SK-N-SH treated with all-trans-retinoic acid at 6 μM for 48 hours (cell line): ENCODE data around the gene HRAS.

Experiments
- OSR1 ChIP-seq: fragments of 250-450 bp; sonication (Bioruptor Pico); IDR thresholded peaks from 2 replicates; pipeline ENCODE4 v1.8.0; 2022; ENCODE audit warnings: moderate library complexity, mild to moderate bottlenecking, inconsistent platforms
- RARB ChIP-seq: fragments of 250-450 bp; sonication (Bioruptor Pico); IDR thresholded peaks from 2 replicates; pipeline ENCODE4 v1.8.0; 2021; ENCODE audit warnings: mild to moderate bottlenecking, moderate library complexity

DNA sequence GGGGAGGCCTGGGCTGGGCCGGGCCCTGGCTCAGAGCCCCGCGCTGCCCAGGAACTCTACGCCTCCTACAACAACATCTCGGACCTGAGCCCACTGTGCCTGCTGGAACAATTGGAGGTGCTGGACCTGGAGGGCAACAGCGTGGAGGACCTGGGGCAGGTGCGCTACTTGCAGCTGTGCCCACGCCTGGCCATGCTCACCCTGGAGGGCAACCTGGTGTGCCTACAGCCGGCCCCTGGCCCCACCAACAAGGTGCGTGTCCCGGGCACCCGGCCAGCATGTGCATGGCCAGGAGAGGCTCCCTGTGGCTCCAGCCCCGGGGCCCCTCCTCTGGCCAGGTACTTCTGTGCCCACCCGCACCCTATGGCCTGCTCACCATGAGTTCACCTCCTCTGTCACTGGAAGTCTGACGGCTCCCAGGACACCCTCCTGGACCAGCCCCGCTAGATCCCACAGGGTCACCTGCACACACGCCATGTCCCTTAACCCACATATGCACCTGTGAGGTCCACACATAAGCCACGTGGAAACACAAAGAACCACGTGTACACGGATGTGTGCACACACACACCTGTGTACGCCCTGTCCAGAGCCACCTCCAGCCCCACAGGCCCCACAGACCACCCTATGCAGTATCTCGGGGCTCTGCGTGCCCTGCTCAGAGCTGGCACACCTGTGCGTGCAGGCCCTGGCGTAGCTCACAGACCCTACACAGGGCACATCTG is 14.8 kb upstream of the HRAS start:
- TF ChIP-seq OSR1 (no peak), RARB (no peak)
